Stimulated activated CD8-positive, alpha-beta memory T cell treated with anti-CD3 and anti-CD28 coated beads, Interleukin-15, amount 100 ng/mL, for 24 hours (primary cell): Measurements from ENCODE around the gene SERTM2.

Experiments
- DNase-seq: peaks from one replicate; pipeline ENCODE4 v3.0.0-alpha.2; 2020; ENCODE audit warnings: low read depth

SERTM2 gene

DNA sequence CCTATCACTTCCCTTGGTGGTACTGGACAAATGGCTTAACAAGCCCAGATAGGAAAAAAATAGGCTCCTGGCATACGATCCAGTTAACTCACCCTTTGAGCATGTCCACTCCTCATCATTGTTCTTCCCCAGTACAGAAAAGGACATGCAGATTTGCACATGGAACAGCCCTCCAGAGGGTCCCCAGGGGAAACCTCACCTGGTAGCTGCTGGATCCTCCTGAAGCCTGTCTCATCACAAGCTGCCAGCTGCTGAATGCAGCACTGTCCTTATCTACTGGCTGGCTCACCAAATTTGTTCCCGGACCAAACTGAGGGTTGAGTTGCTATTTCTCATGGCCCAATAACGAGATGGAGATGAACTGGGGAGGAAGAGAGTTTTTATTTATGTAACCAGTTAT lies 49.4 kb downstream of the SERTM2 start:
- no peak for DNase-seq

DNA sequence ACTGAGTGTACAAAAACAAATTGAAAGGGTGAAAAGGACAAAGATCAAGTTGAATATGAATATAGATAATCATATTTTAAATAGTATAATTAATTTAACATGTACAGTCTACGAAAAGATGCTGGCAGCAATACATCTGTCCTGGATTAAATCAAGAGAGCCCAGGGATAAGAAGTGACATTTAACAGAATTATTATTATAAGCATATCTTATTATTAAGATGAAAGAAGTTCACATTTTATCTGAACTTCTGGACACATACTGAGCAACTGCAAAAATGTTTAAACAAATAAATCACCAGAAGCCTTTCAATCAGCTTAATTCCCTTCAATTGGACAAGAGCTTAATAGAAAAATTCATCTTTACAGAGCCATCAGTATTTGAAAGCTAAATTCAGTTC lies 50.4 kb downstream of the SERTM2 start:
- no peak for DNase-seq

DNA sequence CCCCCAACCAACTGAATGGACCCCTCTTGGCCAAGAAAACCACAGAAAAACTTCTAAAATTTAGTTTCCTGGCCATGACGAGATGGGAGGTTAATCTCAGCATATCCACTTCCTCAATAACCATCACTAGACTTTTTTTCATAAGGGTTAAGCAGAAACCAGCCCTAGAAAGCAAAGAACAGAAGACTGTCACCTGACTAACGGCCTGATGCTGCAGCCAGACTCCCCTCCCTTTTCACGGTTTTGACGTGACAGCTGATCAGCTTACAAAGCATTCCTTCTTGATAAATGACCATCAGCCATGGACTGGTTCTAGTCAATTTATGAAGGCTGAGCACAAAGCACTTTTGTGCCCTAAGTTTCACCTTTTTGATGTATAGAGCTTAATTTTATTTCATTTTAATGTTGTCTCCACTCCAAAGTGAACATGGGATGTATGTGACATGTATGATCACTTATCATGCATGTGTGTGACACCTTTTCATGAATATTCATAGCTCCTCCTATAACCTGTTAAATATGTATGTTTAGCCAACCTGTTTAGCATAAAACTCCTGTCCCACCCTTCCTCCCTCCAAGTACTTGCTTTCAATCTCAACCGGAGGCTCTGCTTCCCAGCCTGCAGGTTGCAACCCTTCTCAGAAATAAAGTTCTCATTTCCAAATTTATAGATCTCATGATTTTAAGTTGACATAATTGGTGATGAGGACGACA lies 56.3 kb downstream of the SERTM2 start:
- no peak for DNase-seq

DNA sequence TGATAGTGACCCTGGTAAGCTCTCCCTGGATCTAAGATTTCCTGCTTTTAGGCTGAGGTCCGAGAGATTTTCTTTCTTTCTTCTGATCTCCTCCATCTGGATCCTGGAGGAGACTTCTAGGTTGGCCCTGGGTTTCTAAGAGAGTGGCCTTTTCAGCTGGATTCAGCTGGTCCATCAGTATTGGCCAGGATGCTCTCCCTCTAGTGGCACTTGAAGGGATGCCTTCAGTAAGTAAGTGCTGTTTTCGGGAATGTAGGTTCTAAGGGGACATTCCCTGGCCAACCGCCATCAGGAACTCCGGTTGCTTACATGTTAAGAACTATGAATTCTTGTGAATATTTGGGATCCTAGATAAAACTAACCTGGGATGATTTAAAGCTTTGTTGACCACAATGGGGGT lies 56.9 kb downstream of the SERTM2 start:
- no peak for DNase-seq

DNA sequence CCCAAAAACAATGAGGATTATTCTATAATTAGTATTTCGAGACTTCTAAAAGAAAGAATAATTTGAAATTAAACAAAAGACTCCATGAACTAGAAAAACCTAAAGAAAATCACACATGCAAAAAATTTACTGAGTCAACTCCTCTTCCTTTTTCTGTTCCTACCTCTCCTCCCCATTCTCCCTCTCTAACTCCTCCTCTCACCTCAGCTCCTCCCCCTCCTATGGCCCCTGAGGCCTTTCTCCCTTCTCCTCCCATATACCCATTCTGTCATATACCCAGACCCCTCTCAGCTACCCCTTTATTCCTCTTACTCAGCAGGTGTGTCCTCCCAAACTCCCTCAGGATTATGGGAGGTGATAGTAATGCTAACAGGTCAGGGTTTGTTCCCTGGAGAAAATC lies 57.4 kb downstream of the SERTM2 start:
- DNase-seq: no peak
